Right renal cortex interstitium (tissue), 3 donors: ENCODE data around the gene HDAC8. TPM values are rescaled to one million over a fixed set of nuclear protein-coding genes. Genes with fewer than 3 reads are reported as not detected.
"Not testable (repeated sequence)": the region's sequence is repeated elsewhere in the genome, so short reads cannot be mapped to it uniquely, and the experiment has no call there.

Experiments
- DNase-seq, 3 donors: peaks; one replicate each; pipeline ENCODE4 v3.0.0-alpha.2; 2013; ENCODE audit warnings: low read depth in 3 of 3, low spot score in 2 of 3
- polyA plus RNA-seq, 3 donors: library from polyadenylated mRNA; unstranded; fragments of 120-200 nt; gene quantifications; one replicate each; pipeline ENCODE4 v1.2.1, GENCODE V29; 2013; ENCODE audit not compliant: insufficient read length in 3 of 3

Gene HDAC8
- polyA plus RNA-seq, 3 donors = 27.2 to 38.4 (median 35.9) TPM

GRCh38 chrX:72539822-72540221 is 32.8 kb downstream of the HDAC8 start:
- no peak for DNase-seq

DNA sequence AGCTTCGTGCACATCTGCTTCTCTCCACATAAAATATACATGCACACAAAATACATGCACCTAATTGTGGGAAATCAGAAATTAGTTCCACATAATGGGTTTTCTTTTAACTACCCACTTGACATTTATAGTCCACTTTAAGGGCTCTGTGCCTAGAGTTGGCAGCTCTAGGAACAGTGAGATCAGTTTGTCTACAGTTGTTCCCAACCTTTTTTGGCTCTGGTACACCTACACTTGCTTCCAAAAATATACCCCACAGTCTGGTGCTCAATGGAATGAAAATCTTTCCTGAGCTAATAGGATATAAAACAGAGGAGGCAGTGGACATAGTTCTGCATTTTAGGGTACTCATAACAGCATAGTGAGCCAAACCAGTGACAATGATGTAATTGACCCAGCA is 36.1 kb downstream of the HDAC8 start:
- no peak for DNase-seq

DNA sequence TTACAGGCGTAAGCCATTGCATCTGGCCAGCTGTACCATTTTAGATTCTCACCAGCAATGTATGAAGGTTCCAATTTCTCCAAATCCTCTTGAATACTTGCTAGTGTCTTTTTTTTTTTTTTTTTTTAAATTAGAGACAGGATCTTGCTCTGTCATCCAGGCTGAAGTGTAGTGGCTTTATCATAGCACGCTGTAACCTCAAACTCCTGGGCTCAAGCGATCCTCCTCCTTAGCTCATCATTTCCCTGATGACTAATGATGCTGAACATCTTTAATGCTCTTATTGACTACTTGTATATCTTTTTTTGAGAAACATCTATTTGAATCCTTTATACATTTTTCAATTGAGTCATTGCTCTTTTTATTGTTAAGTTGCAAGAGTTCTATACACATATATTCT is 40.3 kb downstream of the HDAC8 start:
- DNase-seq = no peak

GRCh38 chrX:72526534-72527508 is 45.8 kb downstream of the HDAC8 start:
- DNase-seq = no peak

GRCh38 chrX:72498782-72499181 is 73.9 kb downstream of the HDAC8 start:
- no peak for DNase-seq

- no peak for DNase-seq
Measured at GRCh38 chrX:72495046-72495445, 77.6 kb downstream of the HDAC8 start.

- DNase-seq = no peak
Measured at GRCh38 chrX:72492499-72492898, 80.1 kb downstream of the HDAC8 start.

GRCh38 chrX:72490221-72490620 is 82.4 kb downstream of the HDAC8 start:
- DNase-seq = not testable (repeated sequence)

DNA sequence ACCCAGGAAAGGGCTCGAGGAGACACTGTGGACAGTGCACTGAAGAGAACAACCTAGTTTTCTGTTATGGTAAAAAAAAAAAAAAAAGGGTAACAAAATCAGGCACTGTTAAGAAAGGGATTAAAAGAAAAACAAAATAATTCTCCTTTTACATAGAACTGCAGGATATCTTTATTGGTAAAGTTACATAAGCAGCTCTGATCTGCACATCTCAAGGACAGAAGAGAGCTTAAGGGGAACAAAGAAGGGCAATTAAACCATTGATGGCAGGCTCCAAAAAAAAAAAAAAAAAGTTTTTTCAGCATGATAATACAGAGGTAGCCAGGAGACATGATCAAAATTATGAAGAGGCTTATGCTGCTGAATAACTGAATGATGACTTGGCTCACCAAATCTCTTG is 85.0 kb downstream of the HDAC8 start:
- no peak for DNase-seq

- no peak for DNase-seq
Measured at GRCh38 chrX:72479324-72480274, 93.0 kb downstream of the HDAC8 start.

GRCh38 chrX:72478853-72479252 is 93.8 kb downstream of the HDAC8 start:
- DNase-seq = no peak

- DNase-seq = no peak
Measured at GRCh38 chrX:72478351-72478750, 94.3 kb downstream of the HDAC8 start.

GRCh38 chrX:72477781-72478181 is 94.9 kb downstream of the HDAC8 start:
- no peak for DNase-seq

DNA sequence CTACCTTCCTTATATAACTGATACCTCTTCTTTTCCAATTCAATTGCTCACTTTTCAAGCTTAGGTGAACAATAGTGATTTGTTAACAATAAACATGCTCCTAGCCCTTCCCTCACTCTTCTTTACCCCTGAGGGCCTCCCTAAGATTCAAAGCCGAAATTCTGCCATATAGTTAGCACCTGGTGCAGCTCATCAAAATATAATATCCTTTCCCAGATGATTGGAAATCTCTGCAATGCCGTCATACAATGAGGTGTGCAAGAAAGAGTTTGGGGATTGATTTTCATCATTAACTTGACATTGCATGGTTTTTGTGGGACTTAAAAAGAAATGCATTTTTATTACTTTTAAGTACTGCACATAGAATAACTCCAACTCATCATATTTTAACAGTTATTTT is 95.3 kb downstream of the HDAC8 start:
- DNase-seq = no peak

GRCh38 chrX:72475952-72476668 is 96.5 kb downstream of the HDAC8 start:
- DNase-seq = no peak

- no peak for DNase-seq
Measured at GRCh38 chrX:72475338-72475737, 97.3 kb downstream of the HDAC8 start.

DNA sequence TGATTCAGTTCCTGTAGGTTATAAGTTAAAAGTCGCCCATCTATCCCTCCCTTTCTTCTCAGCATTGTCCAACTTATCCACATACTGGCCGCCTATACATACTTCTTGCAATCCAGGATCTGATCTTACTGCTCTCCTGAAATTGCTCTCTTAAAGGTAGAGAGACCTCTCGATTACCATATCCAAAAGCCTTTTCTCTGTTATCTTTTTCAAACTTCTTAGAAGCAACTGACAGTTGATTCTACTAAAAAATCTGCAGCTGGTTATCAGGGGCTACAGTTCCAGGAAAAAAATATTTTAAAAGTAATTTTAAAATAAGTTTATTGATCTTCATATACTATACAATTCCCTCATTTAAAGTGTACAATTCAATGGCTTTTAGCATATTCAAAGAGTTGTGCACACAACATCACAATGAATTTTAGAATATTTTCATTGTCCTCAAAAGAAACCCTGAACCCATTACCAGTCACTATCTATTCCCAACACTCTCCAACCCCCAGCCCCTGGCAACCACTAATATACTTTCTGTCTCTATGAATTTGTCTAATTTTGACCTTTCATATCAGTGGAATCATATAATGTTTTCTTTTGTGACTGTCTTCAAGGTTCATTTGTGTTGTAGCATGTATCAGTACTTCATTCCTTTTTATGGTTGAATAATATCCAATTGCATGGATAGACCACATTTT is 102.0 kb downstream of the HDAC8 start:
- DNase-seq = no peak

DNA sequence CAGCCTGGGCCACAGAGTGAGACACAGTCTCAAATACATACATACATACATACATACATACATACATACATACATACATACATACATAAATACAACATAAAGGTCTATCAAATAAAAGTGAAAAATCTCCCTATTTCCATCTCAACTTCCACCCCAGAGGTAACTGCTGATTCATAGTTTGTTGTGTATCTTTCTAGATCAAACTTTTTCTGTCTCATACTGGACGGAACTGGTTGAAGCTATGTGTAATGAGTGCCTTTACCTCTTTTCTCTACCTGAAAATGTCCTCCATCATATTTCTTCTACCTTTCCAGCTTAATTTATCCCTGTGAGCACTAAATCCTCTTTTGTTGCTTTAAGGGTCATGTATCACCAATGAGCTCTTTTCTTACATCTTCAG is 102.5 kb downstream of the HDAC8 start:
- no peak for DNase-seq

- DNase-seq = no peak
Measured at GRCh38 chrX:72468607-72469006, 104.0 kb downstream of the HDAC8 start.

- no peak for DNase-seq
Measured at GRCh38 chrX:72467135-72467534, 105.5 kb downstream of the HDAC8 start.
